ENCODE data around the gene CCDC39. TPM values are rescaled to one million over a fixed set of nuclear protein-coding genes. Genes with fewer than 3 reads are reported as not detected.
A peak's percentile ranks its signal among the peaks of the same experiment; 100 is the strongest.

Gene CCDC39
- total and polyA plus RNA-seq, 9 of the 15 experiments (the other 6 are each of a cell fraction or from before 2014, with no cell fraction given) = not detected

DNA sequence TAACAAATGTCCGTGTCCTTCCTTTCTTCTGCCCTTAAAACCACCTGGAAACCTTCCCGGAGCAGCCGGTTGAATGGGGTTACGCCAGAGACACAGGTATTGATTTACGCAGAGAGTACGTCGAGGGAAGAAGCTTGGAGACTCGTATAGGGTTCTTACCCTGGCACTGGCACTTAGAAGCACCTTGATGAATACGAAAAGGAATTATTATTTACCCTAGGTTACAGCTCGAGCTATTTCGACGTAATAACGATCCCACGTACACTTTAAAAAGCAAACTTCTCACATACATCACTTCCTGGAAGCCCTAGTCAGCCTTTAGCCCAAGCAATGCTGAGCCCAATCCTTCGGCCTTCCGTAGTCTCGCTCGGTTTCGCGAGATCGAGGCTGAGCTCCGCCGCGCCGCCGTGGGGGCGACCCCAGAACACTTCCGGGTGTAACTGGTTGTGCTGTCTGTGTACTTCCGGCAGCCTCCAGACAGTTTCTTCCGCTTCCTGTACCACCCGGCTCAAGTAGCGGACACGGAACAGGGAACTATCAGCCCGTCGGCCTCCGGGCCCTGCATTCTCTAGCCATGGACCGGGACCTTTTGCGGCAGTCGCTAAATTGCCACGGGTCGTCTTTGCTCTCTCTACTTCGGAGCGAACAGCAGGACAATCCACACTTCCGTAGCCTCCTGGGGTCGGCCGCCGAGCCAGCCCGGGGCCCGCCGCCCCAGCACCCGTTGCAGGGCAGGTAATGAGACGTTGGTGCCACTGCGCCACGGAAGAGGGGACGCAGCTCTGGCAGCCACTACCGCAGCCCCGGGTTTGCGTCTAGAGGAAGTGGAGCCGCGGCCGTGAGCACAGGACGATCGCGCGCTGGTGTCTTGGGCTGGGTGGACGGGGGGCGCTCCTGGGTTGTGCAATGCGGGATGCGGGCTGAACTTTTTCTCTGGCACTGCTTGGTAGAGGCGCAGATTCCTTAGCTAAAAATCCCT, 77.3 kb downstream of the CCDC39 start, which contains the start of gene TTC14:
Gene TTC14 (plus strand): TSS at position 476 of the 979 bp plus-strand sequence. CDS start 99 bp downstream, at position 575.
- H3K27me3 ChIP-seq (ENCODE audit: control insufficient read depth in 2 of 2, insufficient read depth in 2 of 2, low read length in 2 of 2) = no peaks in the 10 kb centered on the region
- H3K9me3 ChIP-seq (replicated peaks; ENCODE audit: control insufficient read depth, insufficient read depth, low read depth, low read length) = peaks cover 8% of the 10 kb centered on the region
- POLR2A ChIA-PET = interaction anchor here (0.7 to 2.0 kb wide), 9 partner anchors 9 to 55 kb away, joined by 3 to 11 read pairs (median 4); no protein-coding TSS in a partner anchor
- intact Hi-C loops (cut with micrococcal nuclease) = loop anchor here (5.0 to 10.0 kb wide), 3 partner anchors 383 to 950 kb away; partner anchors contain the start of genes DNAJC19 and USP13
- FAIRE-seq (peak; percentile 99), DNase-seq (ENCODE audit: extremely low read depth in 1 of 4, low spot score in 3 of 4) (peak; percentile 90 to 96 (median 92)), ATAC-seq (peak; percentile 99)
- H3K9me1 ChIP-seq (ENCODE audit: control insufficient read depth, insufficient read depth, low read length) = no peaks in the 10 kb centered on the region
- peak within 1 kb of the TSS; percentile 97 for H3K4me3 ChIP-seq
- peak within 1 kb of the TSS; percentile 87 to 97 for H3K9ac ChIP-seq (ENCODE audit: insufficient read depth in 1 of 2, low read depth in 2 of 2, low read length in 2 of 2)
- H4K20me1 ChIP-seq (replicated peaks; ENCODE audit: control insufficient read depth, insufficient read depth, low read length) = no peaks in the 10 kb centered on the region
- peaks cover 28% of the 10 kb centered on the region for H3K79me2 ChIP-seq (ENCODE audit: control insufficient read depth, insufficient read depth, low read length)
- 2% methylated on average over 63 of the region's 70 CpGs for WGBS (ENCODE audit: insufficient coverage, low coverage, missing lambda C conversion rate)
- peaks cover 33% of the 10 kb centered on the region for H3K36me3 ChIP-seq (ENCODE audit: control insufficient read depth, insufficient read depth, low read length)
- no peaks in the 10 kb centered on the region; a peak in 1 of 5 replicates for H3K4me1 ChIP-seq (replicated peaks in 1 of 2; ENCODE audit: control insufficient read depth in 2 of 2, insufficient read depth in 2 of 2, low read length in 2 of 2)
- CTCF ChIA-PET (ENCODE audit: low intra/inter-chr PET ratio) = no interaction called here
- H3K4me2 ChIP-seq (ENCODE audit: insufficient read depth, low read length) = peak within 1 kb of the TSS; percentile 76
- H2AFZ ChIP-seq (ENCODE audit: low read depth, low read length) = peak within 1 kb of the TSS; percentile 99
- TSS peak; percentile 51 for BruUV-seq (replicated peaks)
- H3K27ac ChIP-seq (ENCODE audit: extremely low read depth, low read depth, low read length) = peak within 1 kb of the TSS; percentile 87
- in situ Hi-C loops (cut with MboI) = loop anchor here (25.0 kb wide), 2 partner anchors 385 to 1165 kb away; partner anchors contain the start of gene DNAJC19
- TF ChIP-seq SMAD2 (IDR thresholded peaks at IDR 0.05; ENCODE audit: low read depth, low read length) = no peak
- no peak for TF ChIP-seq SPI1 (IDR thresholded peaks at IDR 0.05; ENCODE audit: borderline replicate concordance, low read depth, low read length)
- TF ChIP-seq CXXC5 (CRISPR knock-in tag; IDR thresholded peaks at IDR 0.05) = peak; percentile 74
- no peak for TF ChIP-seq YBX1 (IDR thresholded peaks at IDR 0.05)
- TF ChIP-seq ARID2 (IDR thresholded peaks at IDR 0.05) = no peak
- TF ChIP-seq FIP1L1 (IDR thresholded peaks at IDR 0.05; ENCODE audit: low read depth, low read length, poor library complexity, severe bottlenecking) = no peak
- TF ChIP-seq PYGO2 (tag; IDR thresholded peaks at IDR 0.05) = no peak
- peak; percentile 41; the same call in 1 of the 2 replicates for TF ChIP-seq CEBPG (CRISPR knock-in tag; IDR thresholded peaks at IDR 0.05)
- peak in 1 of 2 experiments; percentile 87; a peak in 3 of 4 replicates for TF ChIP-seq CEBPG (tag; conservative IDR thresholded peaks at IDR 0.05 in 1 of 2, IDR thresholded peaks at IDR 0.05 in 1 of 2)
- no peak for TF ChIP-seq HDAC3 (IDR thresholded peaks at IDR 0.05; ENCODE audit: borderline replicate concordance, partially characterized antibody)
- TF ChIP-seq SLC30A9 (CRISPR knock-in tag; IDR thresholded peaks at IDR 0.05) = no peak
- TF ChIP-seq SMAD4 (CRISPR knock-in tag; conservative IDR thresholded peaks at IDR 0.05) = no peak
- TF ChIP-seq RFX1 (IDR thresholded peaks at IDR 0.05) = no peak
- peak; percentile 55; the same call in 1 of the 2 replicates for TF ChIP-seq DIDO1 (tag; IDR thresholded peaks at IDR 0.05; ENCODE audit: low read depth)
- TF ChIP-seq, protein P1, sequence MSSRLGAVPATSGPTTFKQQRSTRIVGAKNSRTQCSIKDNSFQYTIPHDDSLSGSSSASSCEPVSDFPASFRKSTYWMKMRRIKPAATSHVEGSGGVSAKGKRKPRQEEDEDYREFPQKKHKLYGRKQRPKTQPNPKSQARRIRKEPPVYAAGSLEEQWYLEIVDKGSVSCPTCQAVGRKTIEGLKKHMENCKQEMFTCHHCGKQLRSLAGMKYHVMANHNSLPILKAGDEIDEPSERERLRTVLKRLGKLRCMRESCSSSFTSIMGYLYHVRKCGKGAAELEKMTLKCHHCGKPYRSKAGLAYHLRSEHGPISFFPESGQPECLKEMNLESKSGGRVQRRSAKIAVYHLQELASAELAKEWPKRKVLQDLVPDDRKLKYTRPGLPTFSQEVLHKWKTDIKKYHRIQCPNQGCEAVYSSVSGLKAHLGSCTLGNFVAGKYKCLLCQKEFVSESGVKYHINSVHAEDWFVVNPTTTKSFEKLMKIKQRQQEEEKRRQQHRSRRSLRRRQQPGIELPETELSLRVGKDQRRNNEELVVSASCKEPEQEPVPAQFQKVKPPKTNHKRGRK (tag; IDR thresholded peaks at IDR 0.05) = no peak
- no peak for TF ChIP-seq ZNF57 (CRISPR knock-in tag; IDR thresholded peaks at IDR 0.05)
- TF ChIP-seq RFX7 (CRISPR knock-in tag; IDR thresholded peaks at IDR 0.05) = no peak
- TF ChIP-seq CEBPB (tag; IDR thresholded peaks at IDR 0.05) = peak; percentile 93
- TF ChIP-seq GABPB1 (CRISPR knock-in tag; IDR thresholded peaks at IDR 0.05) = peak; percentile 94

All from K562 (cell line).